Esophagus muscularis mucosa (tissue), 4 donors: ENCODE measurements around the gene FXYD5. TPM values are rescaled to one million over a fixed set of nuclear protein-coding genes. Genes with fewer than 3 reads are reported as not detected.

ENCODE experiments used
- DNase-seq: peaks from one replicate; pipeline ENCODE4 v3.0.0-alpha.2; 2017; ENCODE audit errors: extremely low spot score
- H3K27ac ChIP-seq, 4 donors: fragments of 200-600 bp; sonication (generic); replicated peaks in 1 of 4; 1 replicate in 3 of 4; 2 replicates in 1 of 4; pipeline ENCODE4 v1.5.1; 2016 to 2019; ENCODE audit warnings: mild to moderate bottlenecking in 1 of 4
- H3K27me3 ChIP-seq, 4 donors: fragments of 200-600 bp; sonication (generic); one replicate each; pipeline versions ENCODE4 v1.5.1 to v1.6.0; 2016 to 2019
- H3K36me3 ChIP-seq, 4 donors: fragments of 200-600 bp; sonication (generic); one replicate each; pipeline ENCODE4 v1.5.1; 2016 to 2019
- H3K4me1 ChIP-seq, 4 donors: fragments of 200-600 bp; sonication (generic); one replicate each; pipeline ENCODE4 v1.5.1; 2016 to 2019
- H3K4me3 ChIP-seq, 4 donors: fragments of 200-600 bp; sonication (generic); 1 replicate in 2 of 4; 2 replicates in 2 of 4; pipeline ENCODE4 v1.5.1; 2016 to 2019; ENCODE audit warnings: mild to moderate bottlenecking in 4 of 4, moderate library complexity in 1 of 4
- H3K9me3 ChIP-seq, 4 donors: fragments of 200-600 bp; sonication (generic); 1 replicate in 3 of 4; 2 replicates in 1 of 4; pipeline ENCODE4 v1.5.1; 2016 to 2019
- CTCF ChIP-seq, 3 experiments: fragments of 200-600 bp in 2 of 3; fragments of 450-650 bp in 1 of 3; sonication (generic) in 2 of 3; IDR thresholded peaks; one replicate each; pipeline ENCODE4 v1.5.1; 2017 to 2019; ENCODE audit warnings: antibody characterized with exemption in 3 of 3, mild to moderate bottlenecking in 2 of 3, moderate library complexity in 1 of 3
- EP300 ChIP-seq: sonication (generic); formaldehyde crosslinking; IDR thresholded peaks from one replicate; pipeline ENCODE4 v1.6.1; 2017; ENCODE audit warnings: antibody characterized with exemption
- POLR2A ChIP-seq: fragments of 450-650 bp; IDR thresholded peaks from one replicate; pipeline ENCODE4 v1.6.1; 2017; ENCODE audit warnings: antibody characterized with exemption, moderate library complexity, mild to moderate bottlenecking, low read depth
- POLR2AphosphoS5 ChIP-seq, 2 donors: sonication (generic); formaldehyde crosslinking; IDR thresholded peaks; one replicate each; pipeline ENCODE4 v1.6.1; 2017; ENCODE audit warnings: antibody characterized with exemption in 2 of 2
- WGBS: methylation state at CpG from one replicate; pipeline ENCODE4 v1.1.5; 2018; 5-methylcytosine and 5-hydroxymethylcytosine counted together
- intact Hi-C: fragments of 100-400 bp; cut with DNase I; formaldehyde crosslinking; loops from one replicate; pipeline ENCODE4 v1.15.1; 2023
- total RNA-seq, 4 donors: library from RNA; depleted of rRNA; stranded (reverse); fragments of >200 nt; gene quantifications; one replicate each; pipeline versions ENCODE4 v1.1.0 to v1.2.1, GENCODE V29; 2016

FXYD5 gene
- total RNA-seq, 4 donors from 2014 or later: 26.6 to 49.3 (median 43.0) TPM

- Histone ChIP-seq H3K27me3 (no peaks in the 10 kb centered on the region), H3K9me3 (no peaks in the 10 kb centered on the region), H3K4me3 (peak overlapping the region; percentile 26 to 44 (median 30)), H3K36me3 (no peaks in the 10 kb centered on the region), H3K27ac (peak overlapping the region; percentile 43 to 72 (median 58)), H3K4me1 (peaks cover 12 to 35% (median 24%) of the 10 kb centered on the region in 4 donors)
- DNase-seq: no peak
- TF ChIP-seq POLR2A: no peak
- no peak for TF ChIP-seq POLR2AphosphoS5 (IDR thresholded peaks at IDR 0.05)
- TF ChIP-seq CTCF (IDR thresholded peaks at IDR 0.05): no peak
- no peak for TF ChIP-seq EP300
- intact Hi-C loops: no loop called here
- 89% methylated on average over 5 of the region's 8 CpGs for WGBS
Measured at GRCh38 chr19:35117116-35117515, 37.4 kb upstream of the FXYD5 start.

- TF ChIP-seq POLR2A: no peak
- TF ChIP-seq CTCF (IDR thresholded peaks at IDR 0.05): no peak
- no peak for TF ChIP-seq POLR2AphosphoS5 (IDR thresholded peaks at IDR 0.05)
- TF ChIP-seq EP300: no peak
- Histone ChIP-seq H3K36me3 (no peaks in the 10 kb centered on the region), H3K9me3 (no peaks in the 10 kb centered on the region), H3K4me1 (peaks cover 12 to 40% (median 29%) of the 10 kb centered on the region in 4 donors), H3K27ac (peak overlapping the region in 3 of 4 donors; percentile 13 to 72 (median 53)), H3K4me3 (peak overlapping the region in 1 of 4 donors; percentile 5), H3K27me3 (no peaks in the 10 kb centered on the region)
- intact Hi-C loops: no loop called here
- no peak for DNase-seq
- 80% methylated on average over 11 of the region's 11 CpGs for WGBS
Measured at GRCh38 chr19:35117799-35118198, 36.7 kb upstream of the FXYD5 start.

DNA sequence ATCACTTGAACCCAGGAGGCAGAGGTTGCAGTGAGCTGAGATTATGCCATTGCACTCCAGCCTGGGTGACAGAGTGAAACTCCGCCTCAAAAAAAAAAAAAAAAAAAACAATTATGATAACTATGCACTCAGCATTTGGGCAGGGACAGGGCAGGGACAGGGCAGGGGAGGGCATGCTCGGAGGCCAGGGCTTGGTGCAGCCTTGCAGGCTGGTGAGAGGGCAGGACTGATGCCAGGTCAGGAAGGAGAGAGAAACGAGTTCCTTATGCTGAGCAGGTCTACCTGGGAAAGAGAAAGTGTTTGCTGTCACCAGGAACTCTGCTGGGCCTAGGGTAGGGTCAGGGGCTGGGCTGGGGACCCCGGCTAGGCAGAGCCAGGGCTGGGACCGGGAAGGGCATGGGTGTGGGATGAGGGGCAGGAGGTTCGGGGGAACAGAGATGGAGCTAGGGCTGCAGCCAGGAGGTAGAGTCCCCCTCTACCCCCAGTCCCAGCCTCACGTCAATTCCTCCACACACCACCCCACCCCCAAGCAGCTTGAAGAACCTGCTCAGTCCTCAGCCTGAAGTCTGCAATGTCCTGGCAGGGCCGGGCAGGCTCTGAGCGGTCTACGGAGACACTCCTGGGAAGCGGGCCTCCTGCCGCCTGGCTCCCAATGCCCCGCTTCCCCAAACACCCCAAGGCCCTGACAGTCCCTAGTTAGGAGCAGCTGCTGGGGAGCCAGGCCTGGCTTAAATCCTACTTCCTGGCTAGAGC, 36.1 kb upstream of the FXYD5 start:
- TF ChIP-seq POLR2AphosphoS5 (IDR thresholded peaks at IDR 0.05): no peak
- TF ChIP-seq EP300: no peak
- TF ChIP-seq CTCF (IDR thresholded peaks at IDR 0.05): no peak
- TF ChIP-seq POLR2A: no peak
- DNase-seq: no peak
- Histone ChIP-seq H3K36me3 (no peaks in the 10 kb centered on the region), H3K9me3 (no peaks in the 10 kb centered on the region), H3K4me3 (peak overlapping the region in 3 of 4 donors; percentile 10 to 32 (median 14)), H3K4me1 (peaks cover 14 to 46% (median 35%) of the 10 kb centered on the region in 4 donors), H3K27me3 (no peaks in the 10 kb centered on the region), H3K27ac (peak overlapping the region; percentile 38 to 72 (median 55))
- intact Hi-C loops: no loop called here
- WGBS: 85% methylated on average over 7 of the region's 13 CpGs

DNA sequence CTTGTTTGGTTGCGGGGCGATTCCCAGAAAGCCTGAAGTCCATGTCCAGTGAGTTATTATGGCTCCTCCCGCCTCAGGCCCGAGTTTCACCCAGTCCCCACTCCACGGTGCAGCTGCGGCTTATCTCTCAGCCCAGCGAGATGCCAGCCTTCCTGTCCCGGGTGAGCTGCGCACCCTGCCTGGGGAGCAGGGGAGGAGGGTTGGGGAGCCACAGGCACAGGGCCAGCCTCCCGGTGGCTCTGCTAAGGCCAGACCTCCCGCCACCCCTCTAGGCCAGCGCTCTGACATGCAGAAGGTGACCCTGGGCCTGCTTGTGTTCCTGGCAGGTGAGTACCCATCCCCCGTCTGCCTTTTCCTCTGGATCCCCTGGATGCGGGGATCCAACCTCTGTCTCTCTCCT, 35.4 kb upstream of the FXYD5 start:
- no peak for TF ChIP-seq POLR2A
- no peak for TF ChIP-seq EP300
- TF ChIP-seq CTCF (IDR thresholded peaks at IDR 0.05): no peak
- TF ChIP-seq POLR2AphosphoS5 (IDR thresholded peaks at IDR 0.05): no peak
- intact Hi-C loops: no loop called here
- no peaks in the 10 kb centered on the region for H3K9me3 ChIP-seq
- DNase-seq: no peak
- H3K27ac ChIP-seq: peak overlapping the region; percentile 38 to 63 (median 51)
- H3K4me3 ChIP-seq: peak overlapping the region in 2 of 4 donors; percentile 10 to 18
- H3K4me1 ChIP-seq: peaks cover 15 to 53% (median 42%) of the 10 kb centered on the region in 4 donors
- WGBS: 68% methylated on average over 14 of the region's 14 CpGs
- no peaks in the 10 kb centered on the region for H3K36me3 ChIP-seq
- H3K27me3 ChIP-seq: no peaks in the 10 kb centered on the region
